Measurements from ENCODE around the gene TBC1D1.

Gene TBC1D1

GRCh38 chr4:38130884-38131283 lies 240.0 kb downstream of the TBC1D1 start:
- Histone ChIP-seq H3K9me2 (ENCODE audit: low read depth, low read length) (no peaks in the 10 kb centered on the region), H3K27ac (ENCODE audit: low read depth, low read length, poor library complexity, severe bottlenecking) (no peak overlapping the region), H3K27me3 (ENCODE audit: insufficient read depth, low read length) (no peaks in the 10 kb centered on the region), H3K4me3 (ENCODE audit: low read depth, low read length, poor library complexity, severe bottlenecking) (no peak overlapping the region), H3K9me3 (ENCODE audit: low read length) (no peaks in the 10 kb centered on the region), H3K36me3 (ENCODE audit: insufficient read depth, low read length) (peaks cover 97% of the 10 kb centered on the region), H3K4me2 (ENCODE audit: low read length) (no peak overlapping the region), H2AFZ (ENCODE audit: low read length) (no peak overlapping the region), H3F3A (ENCODE audit: insufficient read depth, low read length) (no peaks in the 10 kb centered on the region), H4K20me1 (ENCODE audit: insufficient read depth, low read length) (no peaks in the 10 kb centered on the region), H3K9ac (ENCODE audit: low read length) (no peak overlapping the region), H3K79me2 (ENCODE audit: insufficient read depth, low read length) (no peaks in the 10 kb centered on the region), H3K4me1 (ENCODE audit: insufficient read depth, low read length, severe bottlenecking) (no peaks in the 10 kb centered on the region)
- TF ChIP-seq EZH2 (IDR thresholded peaks at IDR 0.05; ENCODE audit: borderline replicate concordance, low read length), result no peak
- TF ChIP-seq, protein P1, sequence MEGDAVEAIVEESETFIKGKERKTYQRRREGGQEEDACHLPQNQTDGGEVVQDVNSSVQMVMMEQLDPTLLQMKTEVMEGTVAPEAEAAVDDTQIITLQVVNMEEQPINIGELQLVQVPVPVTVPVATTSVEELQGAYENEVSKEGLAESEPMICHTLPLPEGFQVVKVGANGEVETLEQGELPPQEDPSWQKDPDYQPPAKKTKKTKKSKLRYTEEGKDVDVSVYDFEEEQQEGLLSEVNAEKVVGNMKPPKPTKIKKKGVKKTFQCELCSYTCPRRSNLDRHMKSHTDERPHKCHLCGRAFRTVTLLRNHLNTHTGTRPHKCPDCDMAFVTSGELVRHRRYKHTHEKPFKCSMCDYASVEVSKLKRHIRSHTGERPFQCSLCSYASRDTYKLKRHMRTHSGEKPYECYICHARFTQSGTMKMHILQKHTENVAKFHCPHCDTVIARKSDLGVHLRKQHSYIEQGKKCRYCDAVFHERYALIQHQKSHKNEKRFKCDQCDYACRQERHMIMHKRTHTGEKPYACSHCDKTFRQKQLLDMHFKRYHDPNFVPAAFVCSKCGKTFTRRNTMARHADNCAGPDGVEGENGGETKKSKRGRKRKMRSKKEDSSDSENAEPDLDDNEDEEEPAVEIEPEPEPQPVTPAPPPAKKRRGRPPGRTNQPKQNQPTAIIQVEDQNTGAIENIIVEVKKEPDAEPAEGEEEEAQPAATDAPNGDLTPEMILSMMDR (IDR thresholded peaks at IDR 0.05; ENCODE audit: low read length), result no peak

GRCh38 chr4:38131371-38132091 lies 240.6 kb downstream of the TBC1D1 start:
- Histone ChIP-seq H3K36me3 (ENCODE audit: insufficient read depth, low read length) (peaks cover 97% of the 10 kb centered on the region), H3K27me3 (ENCODE audit: insufficient read depth, low read length) (no peaks in the 10 kb centered on the region), H3F3A (ENCODE audit: insufficient read depth, low read length) (no peaks in the 10 kb centered on the region), H3K27ac (ENCODE audit: low read depth, low read length, poor library complexity, severe bottlenecking) (no peak overlapping the region), H3K9ac (ENCODE audit: low read length) (no peak overlapping the region), H3K4me1 (ENCODE audit: insufficient read depth, low read length, severe bottlenecking) (no peaks in the 10 kb centered on the region), H4K20me1 (ENCODE audit: insufficient read depth, low read length) (no peaks in the 10 kb centered on the region), H3K9me3 (ENCODE audit: low read length) (no peaks in the 10 kb centered on the region), H3K9me2 (ENCODE audit: low read depth, low read length) (no peaks in the 10 kb centered on the region), H3K4me2 (ENCODE audit: low read length) (no peak overlapping the region), H3K4me3 (ENCODE audit: low read depth, low read length, poor library complexity, severe bottlenecking) (no peak overlapping the region), H2AFZ (ENCODE audit: low read length) (no peak overlapping the region), H3K79me2 (ENCODE audit: insufficient read depth, low read length) (no peaks in the 10 kb centered on the region)
- TF ChIP-seq, protein P1 (IDR thresholded peaks at IDR 0.05; ENCODE audit: low read length), result no peak
- TF ChIP-seq EZH2 (IDR thresholded peaks at IDR 0.05; ENCODE audit: borderline replicate concordance, low read length), result no peak

DNA sequence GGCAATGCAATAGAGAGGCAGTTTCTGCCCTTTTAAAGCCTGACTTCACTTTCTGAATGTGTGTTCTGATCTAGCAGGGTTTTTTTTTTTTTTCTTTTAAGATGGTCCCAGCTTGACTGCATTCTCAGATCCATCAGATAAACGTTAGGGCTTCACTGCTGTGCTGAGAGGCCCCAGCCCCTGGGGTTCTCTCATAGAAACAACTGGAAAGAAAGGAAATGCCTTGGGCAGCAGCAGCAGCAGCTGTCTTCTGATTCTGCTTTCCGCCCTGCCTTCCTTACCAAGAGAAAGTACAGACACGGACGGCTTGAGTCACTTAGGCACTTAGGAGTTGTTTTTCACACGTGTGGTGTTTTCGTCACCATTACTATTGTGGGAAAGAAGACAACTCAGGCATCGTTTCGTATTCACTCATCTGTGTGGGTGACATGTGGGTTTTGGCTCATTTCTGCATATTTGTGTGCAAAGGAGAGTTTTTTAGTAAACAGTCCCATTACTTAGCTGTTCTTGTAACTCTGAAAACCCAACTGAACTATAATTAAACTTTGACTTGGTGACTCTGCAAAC lies 241.3 kb downstream of the TBC1D1 start:
- H3K27ac ChIP-seq (ENCODE audit: low read depth, low read length, poor library complexity, severe bottlenecking), result no peak overlapping the region
- no peaks in the 10 kb centered on the region for H3F3A ChIP-seq (ENCODE audit: insufficient read depth, low read length)
- H4K20me1 ChIP-seq (ENCODE audit: insufficient read depth, low read length), result no peaks in the 10 kb centered on the region
- H3K4me1 ChIP-seq (ENCODE audit: insufficient read depth, low read length, severe bottlenecking), result no peaks in the 10 kb centered on the region
- TF ChIP-seq, protein P1 (IDR thresholded peaks at IDR 0.05; ENCODE audit: low read length), result no peak
- no peaks in the 10 kb centered on the region for H3K27me3 ChIP-seq (ENCODE audit: insufficient read depth, low read length)
- no peak overlapping the region for H3K9ac ChIP-seq (ENCODE audit: low read length)
- no peaks in the 10 kb centered on the region for H3K9me2 ChIP-seq (ENCODE audit: low read depth, low read length)
- H2AFZ ChIP-seq (ENCODE audit: low read length), result no peak overlapping the region
- H3K79me2 ChIP-seq (ENCODE audit: insufficient read depth, low read length), result no peaks in the 10 kb centered on the region
- H3K36me3 ChIP-seq (ENCODE audit: insufficient read depth, low read length), result peaks cover 97% of the 10 kb centered on the region
- H3K4me2 ChIP-seq (ENCODE audit: low read length), result no peak overlapping the region
- no peak overlapping the region for H3K4me3 ChIP-seq (ENCODE audit: low read depth, low read length, poor library complexity, severe bottlenecking)
- H3K9me3 ChIP-seq (ENCODE audit: low read length), result no peaks in the 10 kb centered on the region
